ENCODE measurements around the gene SETBP1. TPM values are rescaled to one million over a fixed set of nuclear protein-coding genes. Genes with fewer than 3 reads are reported as not detected.

SETBP1 gene
- total RNA-seq, 4 donors from 2014 or later = 16.2 to 33.6 (median 24.4) TPM

GRCh38 chr18:44681076-44681970 is 635 bp downstream of the SETBP1 start:
- peak overlapping the region; percentile 95 to 99 (median 98) for H3K27ac ChIP-seq
- TF ChIP-seq POLR2A (IDR thresholded peaks at IDR 0.05) (no peak), EP300 (IDR thresholded peaks at IDR 0.05; ENCODE audit: low read depth) (no peak), POLR2AphosphoS5 (IDR thresholded peaks at IDR 0.05) (no peak), CTCF (IDR thresholded peaks at IDR 0.05) (no peak)
- peak overlapping the region; percentile 55 to 87 (median 80) for H3K4me3 ChIP-seq
- H3K4me1 ChIP-seq = peaks cover 0 to 12% (median 8%) of the 10 kb centered on the region in 4 donors
- intact Hi-C loops (cut with DNase I; ENCODE audit: low total_unique reads) (loop anchor here (10.0 kb wide), 1 partner anchor 123 kb away; no protein-coding TSS in a partner anchor), in situ Hi-C loops (cut with MboI; ENCODE audit: low pct_ligation_motif_present in 1 of 4, low pct_unique_long_range_greater_than_20kb in 1 of 4, low sequenced_read_pairs in 3 of 4) (loop anchor here in 3 of 4 donors (10.0 to 25.0 kb wide), 4 partner anchors 131 to 531 kb away; no protein-coding TSS in a partner anchor)
- no peak for DNase-seq
- WGBS, 2 donors (ENCODE audit: low coverage in 1 of 2) = 13 to 17% methylated on average over 19 to 24 of the region's 24 CpGs
- H3K36me3 ChIP-seq = no peaks in the 10 kb centered on the region
- no peaks in the 10 kb centered on the region for H3K27me3 ChIP-seq
- H3K9me3 ChIP-seq = no peaks in the 10 kb centered on the region

DNA sequence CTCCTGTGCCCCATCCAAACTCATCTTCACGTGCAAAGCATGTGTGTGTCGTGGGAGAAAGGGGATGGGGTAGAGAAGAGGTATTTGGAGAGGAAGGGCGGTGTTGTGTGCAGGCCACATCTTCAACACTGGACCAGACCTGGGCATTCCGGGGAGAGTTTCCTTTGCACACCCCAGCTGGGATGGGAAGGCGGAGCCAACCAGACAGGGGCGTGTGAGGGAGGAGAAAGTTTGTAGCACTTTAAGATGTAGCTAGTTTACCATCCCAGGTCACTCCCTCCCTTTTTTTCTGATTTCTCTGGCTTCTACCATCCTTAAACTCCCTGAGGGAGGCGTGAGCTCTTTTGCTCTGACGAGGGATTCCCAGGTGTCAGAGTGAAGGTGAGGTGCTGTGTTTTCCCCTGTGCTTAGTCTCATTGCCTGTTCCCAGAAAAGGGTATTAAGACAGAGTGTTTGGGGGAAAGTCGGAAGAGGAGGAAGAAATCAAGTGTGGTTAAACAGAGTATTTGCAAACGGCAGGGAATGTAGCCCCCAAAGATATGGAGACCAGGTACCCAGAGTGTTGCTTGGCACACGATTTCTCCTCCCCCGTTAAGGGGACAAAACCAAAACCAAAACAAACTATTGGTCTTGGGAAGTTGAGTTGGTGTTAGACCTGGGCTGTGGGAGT is 1.6 kb downstream of the SETBP1 start:
- peak; percentile 62 for DNase-seq
- Histone ChIP-seq H3K27ac (peak overlapping the region; percentile 95 to 99 (median 98)), H3K27me3 (no peaks in the 10 kb centered on the region), H3K36me3 (no peaks in the 10 kb centered on the region), H3K4me1 (peaks cover 0 to 12% (median 8%) of the 10 kb centered on the region in 4 donors), H3K4me3 (peak overlapping the region; percentile 15 to 87 (median 50)), H3K9me3 (no peaks in the 10 kb centered on the region)
- WGBS, 2 donors (ENCODE audit: low coverage in 1 of 2) = 43 to 52% methylated on average over 4 to 12 of the region's 12 CpGs
- intact Hi-C loops (cut with DNase I; ENCODE audit: low total_unique reads) = loop anchor here (10.0 kb wide), 1 partner anchor 122 kb away; no protein-coding TSS in a partner anchor
- TF ChIP-seq POLR2A (IDR thresholded peaks at IDR 0.05) (no peak), EP300 (IDR thresholded peaks at IDR 0.05; ENCODE audit: low read depth) (no peak), CTCF (IDR thresholded peaks at IDR 0.05) (no peak), POLR2AphosphoS5 (IDR thresholded peaks at IDR 0.05) (no peak)
- in situ Hi-C loops (cut with MboI; ENCODE audit: low pct_ligation_motif_present in 1 of 4, low pct_unique_long_range_greater_than_20kb in 1 of 4, low sequenced_read_pairs in 3 of 4) = loop anchor here in 3 of 4 donors (10.0 to 25.0 kb wide), 4 partner anchors 130 to 530 kb away; no protein-coding TSS in a partner anchor

GRCh38 chr18:44682871-44683221 is 2.2 kb downstream of the SETBP1 start:
- peak overlapping the region in 2 of 4 donors; percentile 20 to 79 for H3K4me3 ChIP-seq
- intact Hi-C loops (cut with DNase I; ENCODE audit: low total_unique reads) (loop anchor here (10.0 kb wide), 1 partner anchor 122 kb away; no protein-coding TSS in a partner anchor), in situ Hi-C loops (cut with MboI; ENCODE audit: low pct_ligation_motif_present in 1 of 4, low pct_unique_long_range_greater_than_20kb in 1 of 4, low sequenced_read_pairs in 3 of 4) (loop anchor here in 3 of 4 donors (10.0 to 25.0 kb wide), 4 partner anchors 129 to 529 kb away; no protein-coding TSS in a partner anchor)
- H3K36me3 ChIP-seq = no peaks in the 10 kb centered on the region
- TF ChIP-seq POLR2A (IDR thresholded peaks at IDR 0.05) (no peak), EP300 (IDR thresholded peaks at IDR 0.05; ENCODE audit: low read depth) (no peak), CTCF (IDR thresholded peaks at IDR 0.05) (no peak), POLR2AphosphoS5 (IDR thresholded peaks at IDR 0.05) (no peak)
- no peaks in the 10 kb centered on the region for H3K9me3 ChIP-seq
- H3K27me3 ChIP-seq = no peaks in the 10 kb centered on the region
- H3K4me1 ChIP-seq = peaks cover 0 to 12% (median 8%) of the 10 kb centered on the region in 4 donors
- peak overlapping the region; percentile 95 to 99 (median 98) for H3K27ac ChIP-seq
- peak; percentile 33 for DNase-seq
- 66 to 83% methylated on average over 2 to 4 of the region's 4 CpGs for WGBS, 2 donors (ENCODE audit: low coverage in 1 of 2)

GRCh38 chr18:44683556-44683955 is 2.9 kb downstream of the SETBP1 start:
- H3K4me1 ChIP-seq = peaks cover 0 to 12% (median 8%) of the 10 kb centered on the region in 4 donors
- H3K27ac ChIP-seq = peak overlapping the region; percentile 95 to 99 (median 98)
- H3K9me3 ChIP-seq = no peaks in the 10 kb centered on the region
- TF ChIP-seq POLR2A (IDR thresholded peaks at IDR 0.05) (no peak), CTCF (IDR thresholded peaks at IDR 0.05) (no peak), EP300 (IDR thresholded peaks at IDR 0.05; ENCODE audit: low read depth) (no peak), POLR2AphosphoS5 (IDR thresholded peaks at IDR 0.05) (no peak)
- no peak for DNase-seq
- no peak overlapping the region for H3K4me3 ChIP-seq
- no peaks in the 10 kb centered on the region for H3K27me3 ChIP-seq
- intact Hi-C loops (cut with DNase I; ENCODE audit: low total_unique reads) = loop anchor here (10.0 kb wide), 1 partner anchor 121 kb away; no protein-coding TSS in a partner anchor
- in situ Hi-C loops (cut with MboI; ENCODE audit: low pct_ligation_motif_present in 1 of 4, low pct_unique_long_range_greater_than_20kb in 1 of 4, low sequenced_read_pairs in 3 of 4) = loop anchor here in 3 of 4 donors (10.0 to 25.0 kb wide), 4 partner anchors 129 to 529 kb away; no protein-coding TSS in a partner anchor
- H3K36me3 ChIP-seq = no peaks in the 10 kb centered on the region
